ENCODE measurements around the gene AICDA.

The AICDA gene

DNA sequence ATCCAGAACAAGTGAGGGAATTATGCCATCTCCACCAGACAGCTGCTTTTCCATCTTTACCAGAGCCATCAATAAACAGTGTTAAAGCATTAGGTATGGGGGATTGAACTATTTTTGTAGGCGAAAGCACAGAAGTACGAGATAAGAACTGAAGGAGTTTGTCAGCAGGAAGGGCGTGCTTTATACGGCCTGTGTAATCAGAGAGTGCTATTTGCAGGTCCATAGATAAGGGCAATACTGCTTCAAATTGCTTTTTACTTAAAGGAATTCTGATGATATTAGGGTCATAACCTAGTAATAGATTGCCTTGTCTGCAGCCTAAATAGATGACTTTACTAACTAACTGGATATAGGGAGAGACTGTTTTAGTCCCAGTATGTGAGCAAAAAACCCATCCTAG lies 51.6 kb downstream of the AICDA start:
- DNase-seq (ENCODE audit: low read depth), result no peak
- TF ChIP-seq, protein P1, sequence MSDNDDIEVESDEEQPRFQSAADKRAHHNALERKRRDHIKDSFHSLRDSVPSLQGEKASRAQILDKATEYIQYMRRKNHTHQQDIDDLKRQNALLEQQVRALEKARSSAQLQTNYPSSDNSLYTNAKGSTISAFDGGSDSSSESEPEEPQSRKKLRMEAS (IDR thresholded peaks at IDR 0.05; ENCODE audit: low read depth, low read length), result no peak
- TF ChIP-seq MYC (IDR thresholded peaks at IDR 0.05; ENCODE audit: low read depth, low read length), result no peak
- TF ChIP-seq, protein P2, sequence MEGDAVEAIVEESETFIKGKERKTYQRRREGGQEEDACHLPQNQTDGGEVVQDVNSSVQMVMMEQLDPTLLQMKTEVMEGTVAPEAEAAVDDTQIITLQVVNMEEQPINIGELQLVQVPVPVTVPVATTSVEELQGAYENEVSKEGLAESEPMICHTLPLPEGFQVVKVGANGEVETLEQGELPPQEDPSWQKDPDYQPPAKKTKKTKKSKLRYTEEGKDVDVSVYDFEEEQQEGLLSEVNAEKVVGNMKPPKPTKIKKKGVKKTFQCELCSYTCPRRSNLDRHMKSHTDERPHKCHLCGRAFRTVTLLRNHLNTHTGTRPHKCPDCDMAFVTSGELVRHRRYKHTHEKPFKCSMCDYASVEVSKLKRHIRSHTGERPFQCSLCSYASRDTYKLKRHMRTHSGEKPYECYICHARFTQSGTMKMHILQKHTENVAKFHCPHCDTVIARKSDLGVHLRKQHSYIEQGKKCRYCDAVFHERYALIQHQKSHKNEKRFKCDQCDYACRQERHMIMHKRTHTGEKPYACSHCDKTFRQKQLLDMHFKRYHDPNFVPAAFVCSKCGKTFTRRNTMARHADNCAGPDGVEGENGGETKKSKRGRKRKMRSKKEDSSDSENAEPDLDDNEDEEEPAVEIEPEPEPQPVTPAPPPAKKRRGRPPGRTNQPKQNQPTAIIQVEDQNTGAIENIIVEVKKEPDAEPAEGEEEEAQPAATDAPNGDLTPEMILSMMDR (IDR thresholded peaks at IDR 0.05; ENCODE audit: low read depth, low read length), result no peak
- TF ChIP-seq POLR2A (IDR thresholded peaks at IDR 0.05; ENCODE audit: extremely low read depth, insufficient read length), result no peak

DNA sequence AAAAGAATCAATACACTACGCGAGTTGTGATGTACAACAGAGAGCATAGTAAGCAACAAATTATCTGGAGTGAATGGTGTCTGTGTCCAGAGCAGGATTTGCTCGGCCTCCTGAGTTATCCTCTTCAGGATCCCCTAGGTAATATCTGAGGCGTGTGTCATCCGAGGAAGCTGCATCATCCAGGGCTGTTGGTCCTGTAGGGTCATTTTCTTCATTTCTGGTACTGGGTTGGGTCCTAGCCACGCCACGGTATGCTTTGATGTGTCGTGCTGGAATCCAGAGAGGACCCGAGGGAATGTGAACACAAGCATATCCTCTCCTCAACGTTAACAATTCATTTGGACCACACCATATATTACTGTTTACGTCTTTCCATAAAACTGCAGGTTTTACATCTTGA lies 53.0 kb downstream of the AICDA start:
- TF ChIP-seq, protein P1 (IDR thresholded peaks at IDR 0.05; ENCODE audit: low read depth, low read length), result no peak
- TF ChIP-seq MYC (IDR thresholded peaks at IDR 0.05; ENCODE audit: low read depth, low read length), result no peak
- TF ChIP-seq, protein P2 (IDR thresholded peaks at IDR 0.05; ENCODE audit: low read depth, low read length), result no peak
- no peak for TF ChIP-seq POLR2A (IDR thresholded peaks at IDR 0.05; ENCODE audit: extremely low read depth, insufficient read length)
- no peak overlapping the region for H3K4me3 ChIP-seq (ENCODE audit: low read depth, low read length)
- no peak for DNase-seq (ENCODE audit: low read depth)

More for the DNA sequence above, 51.6 kb downstream of the AICDA start:
- no peak overlapping the region for H3K4me3 ChIP-seq (ENCODE audit: low read depth, low read length)

DNA sequence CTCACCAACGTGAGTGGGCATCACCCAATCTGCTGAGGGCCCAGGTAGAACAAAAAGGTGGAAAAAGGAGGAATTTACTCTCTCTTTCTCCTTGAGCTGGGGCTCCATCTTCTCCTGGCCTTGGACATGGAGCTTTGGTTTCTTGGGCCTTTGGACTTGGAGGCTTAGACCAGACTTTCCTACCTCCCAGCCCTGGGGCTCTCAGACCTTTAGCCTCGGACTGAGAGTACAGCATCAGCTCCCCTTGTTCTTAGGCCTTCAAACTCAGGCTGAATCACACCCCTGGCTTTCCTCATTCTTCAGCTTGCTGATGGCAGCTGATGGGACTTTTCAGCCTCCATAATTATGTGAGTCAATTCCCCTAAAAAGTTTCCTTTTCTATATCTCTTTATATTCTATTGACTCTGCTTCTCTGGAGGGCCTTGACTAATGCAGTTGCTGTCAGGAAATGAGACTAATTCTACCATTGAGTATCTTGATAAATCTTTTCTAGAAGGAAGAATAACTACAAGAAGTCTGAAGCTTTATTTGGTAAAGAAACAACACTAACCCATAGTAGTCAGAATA lies 56.0 kb downstream of the AICDA start:
- no peak for DNase-seq (ENCODE audit: low read depth)
- no peak for TF ChIP-seq POLR2A (IDR thresholded peaks at IDR 0.05; ENCODE audit: extremely low read depth, insufficient read length)
- TF ChIP-seq, protein P1 (IDR thresholded peaks at IDR 0.05; ENCODE audit: low read depth, low read length), result no peak
- TF ChIP-seq, protein P2 (IDR thresholded peaks at IDR 0.05; ENCODE audit: low read depth, low read length), result no peak
- no peak for TF ChIP-seq MYC (IDR thresholded peaks at IDR 0.05; ENCODE audit: low read depth, low read length)

DNA sequence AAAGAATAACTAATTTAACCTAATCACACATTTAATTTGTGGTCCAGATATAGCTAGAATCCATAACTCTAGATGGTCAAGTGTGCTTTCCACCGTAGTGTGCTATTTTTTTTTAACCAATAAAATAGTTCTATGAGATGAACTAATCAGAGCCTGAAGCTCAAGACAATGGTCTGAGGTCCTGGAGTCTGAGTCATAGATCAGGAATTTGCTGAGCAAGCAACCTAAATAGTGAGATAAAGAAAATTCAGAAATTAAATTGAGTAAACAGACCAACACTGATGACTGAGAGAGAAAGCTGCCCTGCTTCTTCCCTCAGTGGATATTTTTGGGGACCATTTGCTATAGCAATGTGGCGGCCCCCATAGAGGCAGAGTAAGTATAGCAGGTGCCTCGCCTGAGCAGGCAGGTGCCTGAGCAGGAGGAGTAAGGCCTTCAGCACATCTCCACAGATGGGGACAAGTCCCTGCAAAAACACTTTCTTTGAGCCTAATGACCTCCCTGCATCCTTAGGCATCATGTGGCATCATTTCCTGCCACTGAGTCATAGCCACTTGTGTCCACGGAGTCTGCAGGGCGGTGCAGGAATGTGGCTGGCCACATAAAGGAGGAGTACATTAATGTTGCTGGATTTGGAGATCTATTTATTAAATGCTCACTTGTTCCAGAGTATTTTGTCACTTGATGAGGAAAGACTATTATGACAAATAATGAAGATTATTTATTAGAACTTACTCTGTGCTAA lies 58.0 kb downstream of the AICDA start:
- H3K4me3 ChIP-seq (ENCODE audit: low read depth, low read length), result no peak overlapping the region
- TF ChIP-seq, protein P2 (IDR thresholded peaks at IDR 0.05; ENCODE audit: low read depth, low read length), result no peak
- peak; percentile 11 for DNase-seq (ENCODE audit: low read depth)

More for the DNA sequence above, 56.0 kb downstream of the AICDA start:
- no peak overlapping the region for H3K4me3 ChIP-seq (ENCODE audit: low read depth, low read length)

DNA sequence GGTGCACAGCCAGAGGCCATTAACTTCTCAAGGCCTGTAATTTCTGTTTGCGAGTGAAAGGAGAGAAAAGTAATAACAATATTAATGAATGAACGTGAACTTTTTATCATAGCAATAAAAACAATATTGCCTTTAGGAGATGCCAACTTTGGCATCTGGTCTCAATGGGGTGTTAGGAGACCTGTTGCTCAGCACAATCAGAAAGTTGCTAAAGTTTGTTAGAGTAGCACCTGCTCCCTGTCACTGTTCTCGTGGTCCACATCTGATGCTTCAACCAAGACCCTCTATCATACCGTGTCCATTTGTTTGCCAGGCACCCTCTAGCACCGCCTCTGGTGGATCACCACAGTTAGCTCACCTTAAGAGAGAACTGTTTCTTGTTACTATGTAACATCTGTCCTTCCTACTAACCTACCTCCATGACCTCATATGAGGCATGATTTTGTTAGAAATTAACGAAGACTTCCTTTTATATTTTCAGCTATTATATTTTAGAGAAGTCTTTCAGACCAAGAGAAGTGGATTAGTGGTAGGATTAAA lies 59.5 kb downstream of the AICDA start:
- DNase-seq (ENCODE audit: low read depth), result no peak
- TF ChIP-seq, protein P1 (IDR thresholded peaks at IDR 0.05; ENCODE audit: low read depth, low read length), result no peak
- no peak for TF ChIP-seq MYC (IDR thresholded peaks at IDR 0.05; ENCODE audit: low read depth, low read length)
- TF ChIP-seq, protein P2 (IDR thresholded peaks at IDR 0.05; ENCODE audit: low read depth, low read length), result no peak
- no peak for TF ChIP-seq POLR2A (IDR thresholded peaks at IDR 0.05; ENCODE audit: extremely low read depth, insufficient read length)
- no peak overlapping the region for H3K4me3 ChIP-seq (ENCODE audit: low read depth, low read length)
